Inflammatory macrophage treated with lipopolysaccharide for 4 hours (primary cell): ENCODE data around the gene SDK1.

Experiments used
- DNase-seq: peaks from one replicate; pipeline ENCODE4 v3.0.0-alpha.2; 2020

Gene SDK1

GRCh38 chr7:3427957-3428356, 126.9 kb downstream of the SDK1 start:
- no peak for DNase-seq

- no peak for DNase-seq
Observed at GRCh38 chr7:3429981-3430380, 128.9 kb downstream of the SDK1 start.

GRCh38 chr7:3430588-3430987, 129.5 kb downstream of the SDK1 start:
- no peak for DNase-seq

GRCh38 chr7:3431306-3431705, 130.3 kb downstream of the SDK1 start:
- DNase-seq, result no peak

- no peak for DNase-seq
Observed at GRCh38 chr7:3432911-3433310, 131.9 kb downstream of the SDK1 start.

GRCh38 chr7:3434611-3435010, 133.6 kb downstream of the SDK1 start:
- no peak for DNase-seq

GRCh38 chr7:3436112-3436511, 135.1 kb downstream of the SDK1 start:
- no peak for DNase-seq

DNA sequence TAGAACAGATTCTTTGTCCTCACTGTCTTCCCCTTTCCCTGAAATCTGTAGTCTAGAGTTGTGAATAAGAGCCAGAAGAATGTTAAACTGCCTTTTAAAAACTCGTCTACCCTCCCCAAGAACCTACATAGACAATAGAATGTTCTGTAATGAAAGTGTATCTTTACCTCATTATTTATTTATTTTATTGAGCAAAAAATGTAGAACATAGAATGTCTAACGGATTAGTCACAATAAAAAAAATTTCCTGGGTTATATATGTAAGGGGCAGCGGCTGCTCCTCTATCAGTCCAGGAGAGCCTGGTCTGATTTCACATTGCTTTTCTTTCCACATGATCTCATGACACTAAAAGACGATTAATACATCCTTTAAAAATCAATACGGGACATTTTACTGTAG, 135.7 kb downstream of the SDK1 start:
- no peak for DNase-seq

GRCh38 chr7:3437467-3437866, 136.4 kb downstream of the SDK1 start:
- no peak for DNase-seq

DNA sequence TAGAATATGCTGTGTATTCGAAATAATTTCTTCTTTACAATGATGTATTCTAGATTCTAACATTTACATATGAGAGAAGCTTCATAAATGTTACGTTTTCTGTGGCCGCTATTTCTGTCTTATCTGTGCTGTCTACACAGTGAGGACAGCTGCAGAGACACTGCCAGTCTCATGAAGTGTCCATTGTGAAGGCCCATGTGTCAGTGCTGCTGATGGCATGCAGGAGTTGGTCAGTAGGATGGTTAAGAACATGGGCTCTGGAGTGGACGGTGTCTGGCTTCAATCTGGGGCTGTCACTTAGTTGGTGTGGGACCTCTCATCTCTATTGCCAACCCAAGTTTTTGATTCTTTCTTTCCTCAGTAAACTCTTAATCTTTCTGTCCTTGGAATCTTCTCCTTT, 137.3 kb downstream of the SDK1 start:
- no peak for DNase-seq

DNA sequence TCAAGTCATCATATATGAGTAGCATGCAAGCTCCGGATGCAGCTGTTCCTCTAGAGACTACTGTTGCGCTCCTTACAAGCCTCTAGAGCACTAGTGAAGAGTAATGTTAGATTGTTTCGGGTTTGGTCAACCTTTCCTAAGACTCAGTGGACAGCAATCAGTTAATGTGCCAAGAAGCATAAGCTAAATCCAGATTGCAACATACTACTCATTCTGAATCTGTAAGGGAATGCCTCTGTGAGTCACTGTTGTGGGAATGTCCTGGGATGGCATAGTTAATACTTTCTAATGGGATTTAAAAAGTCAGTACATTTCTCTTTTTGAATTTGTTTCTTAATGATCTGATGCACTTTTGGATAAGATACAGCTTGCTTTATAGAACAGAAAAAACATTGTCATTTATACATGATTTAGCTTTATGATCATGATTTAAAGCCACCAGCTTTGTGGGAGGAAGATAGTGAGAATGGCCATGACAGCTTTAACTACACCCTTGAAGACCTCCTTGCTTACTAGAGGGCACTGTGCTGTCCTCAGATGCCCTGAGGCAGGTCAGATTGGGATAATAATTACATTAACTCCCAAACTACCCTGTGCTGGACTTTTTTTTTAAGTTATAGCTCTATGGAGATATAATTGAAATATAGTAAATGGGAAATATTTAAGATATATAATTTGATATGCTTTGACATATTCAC, 138.4 kb downstream of the SDK1 start:
- DNase-seq, result no peak

DNA sequence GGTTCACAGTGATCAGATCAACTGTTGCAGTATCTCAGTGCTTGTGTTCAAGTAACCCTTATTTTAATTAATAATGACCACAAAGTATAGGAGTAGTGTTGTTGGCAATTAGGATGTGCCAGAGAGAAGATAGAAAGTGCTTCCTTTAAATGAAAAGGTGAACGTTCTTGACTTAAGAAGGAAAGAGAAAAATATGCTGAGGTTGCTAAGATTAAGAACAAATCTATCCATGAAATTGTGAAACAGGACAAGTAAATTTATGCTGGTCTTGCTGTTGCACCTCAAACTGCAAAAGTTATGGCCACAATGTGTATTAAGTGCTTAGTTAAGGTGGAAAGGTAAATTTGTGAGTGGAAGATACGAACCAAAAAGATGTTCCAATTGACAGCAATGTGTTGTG, 139.5 kb downstream of the SDK1 start:
- DNase-seq, result no peak

DNA sequence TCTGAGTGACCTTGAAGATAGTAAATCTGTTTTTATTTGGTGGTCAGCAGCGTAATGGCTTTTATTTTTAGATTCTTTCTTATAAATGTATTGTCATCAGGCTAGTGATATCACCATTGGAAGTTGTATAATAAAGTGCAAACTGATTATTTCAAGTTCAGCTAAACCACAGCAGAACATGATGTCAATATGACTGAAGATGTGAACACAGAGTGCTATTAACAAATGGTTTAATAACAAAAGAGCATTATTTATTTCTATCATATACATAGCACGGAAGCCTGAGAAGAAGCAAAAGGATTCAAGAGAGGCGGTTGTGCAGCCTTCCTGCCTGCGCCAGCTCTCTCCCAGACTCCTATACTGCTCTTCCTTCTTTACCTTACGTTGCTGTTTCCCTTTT, 142.7 kb downstream of the SDK1 start:
- no peak for DNase-seq

DNA sequence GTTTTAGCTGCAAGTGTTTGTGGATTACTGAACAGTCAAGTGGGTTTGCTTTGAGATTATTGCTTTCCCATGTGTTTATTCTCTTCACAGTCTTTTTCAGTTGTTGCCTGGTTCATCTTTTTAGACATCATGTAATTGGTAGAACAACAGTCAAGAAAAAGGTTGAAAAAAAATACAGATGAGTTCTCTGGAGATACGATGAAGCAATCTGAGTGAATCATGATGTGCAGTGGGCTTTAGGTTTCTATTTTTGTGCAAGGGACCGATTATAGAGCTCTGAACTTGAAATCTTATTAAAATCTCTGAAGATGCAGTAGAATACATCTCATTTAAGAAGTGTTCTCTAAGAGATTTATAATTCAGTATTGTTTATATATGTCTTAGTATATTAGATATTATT, 145.7 kb downstream of the SDK1 start:
- no peak for DNase-seq

- no peak for DNase-seq
Observed at GRCh38 chr7:3451701-3452100, 150.6 kb downstream of the SDK1 start.

- no peak for DNase-seq
Observed at GRCh38 chr7:3453398-3453797, 152.3 kb downstream of the SDK1 start.

DNA sequence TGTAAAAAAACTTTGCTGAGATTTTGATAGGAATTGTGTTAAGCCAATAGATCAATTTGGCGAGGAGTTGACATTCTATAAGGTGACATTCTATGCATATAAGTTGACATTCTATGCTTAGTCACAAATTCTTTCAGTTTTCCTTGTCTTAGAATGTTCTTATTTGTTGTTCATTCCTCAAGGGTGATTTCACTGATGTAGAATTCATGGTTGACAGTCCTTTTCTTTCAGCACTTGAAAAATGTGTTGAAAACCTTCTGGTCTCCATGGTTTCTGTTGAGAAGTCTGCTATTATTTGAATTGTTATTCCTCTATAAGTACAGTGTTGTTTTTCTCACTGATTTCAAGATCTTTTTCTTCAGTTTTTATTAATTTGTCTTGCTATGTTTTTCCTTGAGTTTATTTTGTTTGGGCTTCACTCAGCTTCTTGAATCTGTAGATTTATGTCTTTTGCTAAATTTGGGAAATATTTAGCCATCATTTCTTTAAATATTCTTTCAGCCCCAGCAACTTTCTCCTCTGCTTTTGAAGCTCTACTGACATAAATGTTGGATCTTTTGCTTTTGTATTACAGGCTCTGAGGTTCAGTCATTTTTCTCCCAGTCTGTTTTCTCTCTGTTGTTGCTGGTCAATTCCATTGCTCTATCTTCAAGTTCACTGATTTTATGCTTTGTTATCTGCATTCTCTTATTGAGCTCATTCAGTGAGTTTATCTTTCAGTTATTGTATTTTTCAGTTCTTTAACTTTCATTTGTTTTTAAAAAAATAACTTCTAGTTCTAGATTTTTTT, 154.9 kb downstream of the SDK1 start:
- no peak for DNase-seq

DNA sequence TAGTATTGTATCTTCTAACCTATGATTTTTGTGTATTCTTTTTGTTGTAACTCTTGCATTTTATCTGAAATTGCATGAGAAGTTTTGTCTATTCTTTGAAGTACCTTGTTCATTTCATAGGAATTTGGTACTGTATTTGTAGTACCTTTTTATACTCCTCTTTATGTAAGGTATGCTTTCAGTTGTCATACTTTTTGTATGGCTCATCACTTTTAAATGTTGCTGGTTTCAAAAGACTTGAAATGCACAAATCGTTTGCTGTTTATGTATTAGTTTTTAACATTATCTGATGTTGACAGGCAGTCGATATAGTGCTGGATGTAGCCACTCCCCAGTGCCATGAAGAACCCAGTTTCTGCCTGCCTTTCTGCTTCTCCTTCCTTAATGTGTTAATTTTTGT, 158.1 kb downstream of the SDK1 start:
- no peak for DNase-seq

DNA sequence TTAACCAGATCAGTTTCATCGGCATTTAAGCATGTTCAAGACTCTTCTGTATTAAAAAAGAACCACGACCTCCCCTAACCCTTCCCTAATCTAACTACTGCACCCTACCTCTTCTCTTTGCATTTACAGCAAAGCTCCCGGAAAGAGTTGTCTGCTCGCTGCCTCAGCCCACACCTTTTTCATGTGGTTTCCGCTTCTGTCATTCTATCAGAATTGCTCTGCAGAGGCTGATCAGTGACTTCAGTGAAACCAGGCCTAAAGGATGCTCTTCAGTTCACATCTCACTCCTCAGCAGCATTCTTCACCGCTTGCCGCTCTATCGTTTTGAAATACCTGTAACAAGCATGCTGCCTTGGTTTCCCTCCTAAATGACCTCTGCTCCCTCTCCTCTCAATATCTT, 160.9 kb downstream of the SDK1 start:
- DNase-seq, result no peak

DNA sequence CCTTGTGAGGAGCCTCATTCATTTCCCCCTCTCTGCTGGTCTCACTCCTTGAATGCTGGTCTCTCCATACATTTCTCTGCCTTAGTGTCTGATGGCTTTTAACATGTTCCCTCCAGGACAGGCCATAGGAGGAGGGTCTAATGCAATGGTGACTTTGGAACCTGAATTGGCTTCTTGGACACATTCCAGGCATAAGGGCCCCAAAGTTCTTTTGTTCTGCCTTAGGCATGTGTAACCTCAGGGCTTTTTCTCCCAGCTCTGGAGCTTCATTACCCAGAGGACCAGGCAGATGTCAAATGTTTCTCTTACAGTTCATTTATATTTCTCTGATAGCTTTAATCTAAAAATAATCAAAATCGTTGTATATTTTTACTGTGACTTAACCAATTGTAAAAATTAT, 162.6 kb downstream of the SDK1 start:
- no peak for DNase-seq

DNA sequence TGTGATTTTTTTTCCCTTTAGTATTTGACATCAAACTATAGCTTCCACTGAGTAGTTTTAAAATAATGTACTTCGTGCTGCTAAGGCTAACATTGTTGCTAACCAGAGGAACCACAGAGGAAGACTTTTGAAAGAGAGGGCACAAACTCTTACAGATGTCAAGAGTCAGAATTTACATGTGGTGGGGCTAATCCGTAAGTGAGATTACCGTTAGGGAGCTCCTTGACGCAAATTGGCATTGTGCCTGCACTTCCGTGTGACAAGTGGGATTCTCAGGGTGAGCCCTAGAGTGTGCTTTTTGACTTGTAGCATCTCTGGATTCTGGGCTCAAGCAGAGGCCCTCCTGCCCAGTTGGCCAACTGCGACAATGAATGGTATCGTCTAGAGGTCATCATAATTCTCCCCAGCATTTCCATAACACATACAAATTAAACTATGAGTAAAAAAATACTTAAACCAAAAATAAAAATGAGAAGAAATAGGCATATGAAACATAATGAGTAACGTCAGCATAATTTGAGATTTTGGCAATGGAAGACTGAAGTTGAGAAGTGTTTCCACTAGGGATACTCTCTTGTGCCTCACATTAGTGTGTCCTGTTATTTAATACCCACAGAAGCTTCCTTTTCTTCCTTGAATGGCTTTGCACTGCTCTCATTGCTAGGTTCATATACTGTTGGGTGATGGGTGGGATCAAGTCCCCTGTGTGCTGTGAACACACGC, 164.0 kb downstream of the SDK1 start:
- no peak for DNase-seq

DNA sequence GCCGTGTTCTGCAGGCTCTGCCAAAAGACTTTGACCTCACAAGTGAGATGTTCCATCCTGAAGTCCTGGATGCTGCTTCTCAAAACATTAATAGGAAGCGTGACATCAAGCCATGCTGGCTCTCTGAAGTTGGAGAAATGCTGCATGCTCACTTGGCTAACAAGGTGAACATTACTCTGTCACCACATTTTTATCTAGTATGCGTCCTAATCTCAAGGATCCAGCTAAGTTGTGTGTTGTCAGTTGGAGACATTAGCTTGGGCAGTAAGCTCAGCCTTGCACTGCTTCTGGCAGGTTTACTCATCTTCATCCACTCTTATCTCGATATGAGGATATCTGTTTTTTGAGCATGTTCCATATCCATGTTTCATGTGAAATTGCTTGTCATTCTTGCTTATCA, 165.2 kb downstream of the SDK1 start:
- DNase-seq, result no peak

DNA sequence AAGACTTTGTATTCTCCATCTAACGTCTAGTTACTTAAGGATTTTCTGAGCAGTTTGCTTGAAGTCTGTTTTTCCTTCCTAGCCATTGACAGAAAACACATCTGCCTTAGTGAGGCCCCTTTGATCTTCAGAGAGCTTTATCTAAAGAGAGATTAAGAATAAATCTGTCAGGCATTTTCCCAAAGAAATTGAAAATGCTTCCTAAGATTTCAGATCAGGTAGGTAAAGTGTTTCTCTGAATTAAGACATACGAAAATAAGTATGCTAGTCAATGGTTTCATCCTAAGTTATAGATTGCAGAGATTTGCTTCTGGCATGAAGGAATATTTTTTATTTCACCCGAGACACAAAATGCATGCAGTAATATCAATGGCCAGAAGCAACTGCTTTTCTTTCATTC, 168.6 kb downstream of the SDK1 start:
- DNase-seq, result no peak

GRCh38 chr7:3480197-3480596, 179.1 kb downstream of the SDK1 start:
- no peak for DNase-seq
